ENCODE results near the gene CAMSAP2. TPM values are rescaled to one million over a fixed set of nuclear protein-coding genes. Genes with fewer than 3 reads are reported as not detected.
"Not testable (repeated sequence)": the region's sequence is repeated elsewhere in the genome, so short reads cannot be mapped to it uniquely, and the experiment has no call there.

CAMSAP2 gene
- total RNA-seq, 1 donor: 50.3 TPM

DNA sequence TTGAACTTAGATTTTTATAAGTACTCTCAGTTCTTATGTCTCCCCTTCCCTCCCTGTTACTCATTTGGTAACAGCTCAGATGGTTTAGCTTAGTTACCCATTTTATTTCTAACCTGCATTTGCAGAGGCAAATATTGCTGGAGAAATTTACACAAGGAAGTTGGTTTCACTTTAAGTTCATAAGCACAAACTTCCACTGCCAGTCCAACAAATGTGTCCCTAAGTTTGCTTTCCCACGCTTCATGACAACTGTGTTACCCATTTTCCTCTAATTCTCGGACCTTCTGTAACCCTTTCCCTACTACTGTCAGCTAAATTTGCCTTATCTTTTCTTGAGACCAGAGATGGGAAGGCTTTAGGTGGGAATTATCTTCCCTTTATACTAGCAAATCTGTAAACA lies 70.2 kb downstream of the CAMSAP2 start:
- Histone ChIP-seq H3K9me3 (ENCODE audit: low read depth, low read length) (no peaks in the 10 kb centered on the region), H3K4me3 (ENCODE audit: insufficient read depth, low read length) (no peak overlapping the region), H3K27ac (ENCODE audit: low read depth, low read length) (no peak overlapping the region), H3K4me2 (ENCODE audit: insufficient read depth, low read length) (no peak overlapping the region), H4K20me1 (ENCODE audit: insufficient read depth, low read length) (no peaks in the 10 kb centered on the region), H3K79me2 (ENCODE audit: insufficient read depth, low read length) (peaks cover 51% of the 10 kb centered on the region), H3K27me3 (ENCODE audit: insufficient read depth, low read length) (no peaks in the 10 kb centered on the region), H3K36me3 (ENCODE audit: insufficient read depth, low read length) (peaks cover 35% of the 10 kb centered on the region), H3K4me1 (ENCODE audit: insufficient read depth, low read length) (no peaks in the 10 kb centered on the region), H2AFZ (ENCODE audit: low read length) (no peak overlapping the region)
- TF ChIP-seq, protein P1, sequence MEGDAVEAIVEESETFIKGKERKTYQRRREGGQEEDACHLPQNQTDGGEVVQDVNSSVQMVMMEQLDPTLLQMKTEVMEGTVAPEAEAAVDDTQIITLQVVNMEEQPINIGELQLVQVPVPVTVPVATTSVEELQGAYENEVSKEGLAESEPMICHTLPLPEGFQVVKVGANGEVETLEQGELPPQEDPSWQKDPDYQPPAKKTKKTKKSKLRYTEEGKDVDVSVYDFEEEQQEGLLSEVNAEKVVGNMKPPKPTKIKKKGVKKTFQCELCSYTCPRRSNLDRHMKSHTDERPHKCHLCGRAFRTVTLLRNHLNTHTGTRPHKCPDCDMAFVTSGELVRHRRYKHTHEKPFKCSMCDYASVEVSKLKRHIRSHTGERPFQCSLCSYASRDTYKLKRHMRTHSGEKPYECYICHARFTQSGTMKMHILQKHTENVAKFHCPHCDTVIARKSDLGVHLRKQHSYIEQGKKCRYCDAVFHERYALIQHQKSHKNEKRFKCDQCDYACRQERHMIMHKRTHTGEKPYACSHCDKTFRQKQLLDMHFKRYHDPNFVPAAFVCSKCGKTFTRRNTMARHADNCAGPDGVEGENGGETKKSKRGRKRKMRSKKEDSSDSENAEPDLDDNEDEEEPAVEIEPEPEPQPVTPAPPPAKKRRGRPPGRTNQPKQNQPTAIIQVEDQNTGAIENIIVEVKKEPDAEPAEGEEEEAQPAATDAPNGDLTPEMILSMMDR (IDR thresholded peaks at IDR 0.05; ENCODE audit: extremely low read depth, low read depth, low read length): no peak
- no peak for DNase-seq (ENCODE audit: insufficient read length, low spot score, missing footprints)

DNA sequence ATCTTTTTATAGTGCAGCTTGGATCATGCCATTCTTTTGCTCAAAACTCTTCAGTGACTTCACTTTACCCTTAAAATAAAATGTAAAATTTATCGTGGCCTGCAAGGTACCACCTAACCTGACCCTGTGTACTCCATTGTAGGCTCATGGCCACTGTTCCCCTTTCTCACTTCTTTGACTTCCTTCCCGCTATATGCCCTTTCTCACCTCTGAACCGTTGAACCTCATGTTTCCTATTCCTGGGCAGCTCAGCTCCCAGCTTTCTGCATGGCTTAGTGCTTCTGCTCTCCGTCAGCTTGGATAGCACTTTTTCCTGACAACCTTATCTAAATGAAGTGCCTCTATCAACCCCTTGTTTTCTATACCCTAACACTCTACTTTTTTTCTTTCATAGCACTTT lies 73.0 kb downstream of the CAMSAP2 start:
- no peaks in the 10 kb centered on the region for H3K4me1 ChIP-seq (ENCODE audit: insufficient read depth, low read length)
- no peaks in the 10 kb centered on the region for H3K9me3 ChIP-seq (ENCODE audit: low read depth, low read length)
- no peak for DNase-seq (ENCODE audit: insufficient read length, low spot score, missing footprints)
- peaks cover 35% of the 10 kb centered on the region for H3K36me3 ChIP-seq (ENCODE audit: insufficient read depth, low read length)
- peaks cover 27% of the 10 kb centered on the region for H3K79me2 ChIP-seq (ENCODE audit: insufficient read depth, low read length)
- no peak overlapping the region for H3K4me2 ChIP-seq (ENCODE audit: insufficient read depth, low read length)
- H4K20me1 ChIP-seq (ENCODE audit: insufficient read depth, low read length): no peaks in the 10 kb centered on the region
- H3K4me3 ChIP-seq (ENCODE audit: insufficient read depth, low read length): no peak overlapping the region
- no peak overlapping the region for H2AFZ ChIP-seq (ENCODE audit: low read length)
- TF ChIP-seq, protein P1 (IDR thresholded peaks at IDR 0.05; ENCODE audit: extremely low read depth, low read depth, low read length): no peak
- no peak overlapping the region for H3K27ac ChIP-seq (ENCODE audit: low read depth, low read length)
- H3K27me3 ChIP-seq (ENCODE audit: insufficient read depth, low read length): no peaks in the 10 kb centered on the region

DNA sequence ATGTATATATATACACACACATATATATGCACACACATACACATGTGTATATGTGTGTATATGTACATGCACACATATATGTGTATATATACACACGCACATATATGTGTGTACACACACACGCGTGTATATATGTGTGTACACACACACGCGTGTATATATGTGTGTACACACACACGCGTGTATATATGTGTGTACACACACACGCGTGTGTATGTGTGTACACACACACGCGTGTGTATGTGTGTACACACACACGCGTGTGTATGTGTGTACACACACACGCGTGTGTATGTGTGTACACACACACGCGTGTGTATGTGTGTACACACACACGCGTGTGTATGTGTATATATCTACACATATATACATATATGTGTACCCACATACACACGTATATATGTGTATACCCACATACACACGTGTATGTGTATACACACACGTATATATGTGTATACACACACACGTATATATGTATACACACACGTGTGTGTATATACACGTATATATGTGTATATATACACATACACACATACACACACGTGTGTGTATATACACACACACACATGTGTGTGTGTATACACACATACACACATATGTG lies 78.0 kb downstream of the CAMSAP2 start:
- not testable (repeated sequence) for H3K4me3 ChIP-seq (ENCODE audit: insufficient read depth, low read length); H3K9me3 ChIP-seq (ENCODE audit: low read depth, low read length); H3K27me3 ChIP-seq (ENCODE audit: insufficient read depth, low read length); H3K4me2 ChIP-seq (ENCODE audit: insufficient read depth, low read length); H3K27ac ChIP-seq (ENCODE audit: low read depth, low read length); H3K4me1 ChIP-seq (ENCODE audit: insufficient read depth, low read length); H4K20me1 ChIP-seq (ENCODE audit: insufficient read depth, low read length); H3K36me3 ChIP-seq (ENCODE audit: insufficient read depth, low read length); DNase-seq (ENCODE audit: insufficient read length, low spot score, missing footprints); H2AFZ ChIP-seq (ENCODE audit: low read length)
- H3K79me2 ChIP-seq (ENCODE audit: insufficient read depth, low read length): peaks cover 32% of the 10 kb centered on the region

DNA sequence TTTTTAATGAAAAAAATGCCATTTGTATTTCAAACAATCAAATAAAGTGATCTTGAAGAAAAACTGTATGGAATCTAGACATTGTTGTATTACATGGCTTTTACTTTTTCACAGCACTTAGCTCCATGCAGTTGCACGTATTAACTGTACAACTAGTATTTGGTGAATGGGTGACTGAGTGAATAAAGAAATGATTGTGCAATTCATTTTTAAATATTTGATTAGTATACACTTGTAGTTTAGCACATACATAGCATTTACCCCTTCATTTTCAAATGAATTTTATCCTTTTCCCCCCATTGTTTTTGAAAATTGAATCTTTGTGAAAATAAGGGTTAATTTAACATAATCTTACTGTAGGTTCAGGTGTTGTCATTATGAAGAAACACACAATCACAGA lies 79.6 kb downstream of the CAMSAP2 start:
- H3K79me2 ChIP-seq (ENCODE audit: insufficient read depth, low read length): peaks cover 34% of the 10 kb centered on the region
- no peak overlapping the region for H2AFZ ChIP-seq (ENCODE audit: low read length)
- DNase-seq (ENCODE audit: insufficient read length, low spot score, missing footprints): no peak
- TF ChIP-seq, protein P1 (IDR thresholded peaks at IDR 0.05; ENCODE audit: extremely low read depth, low read depth, low read length): no peak
- H3K36me3 ChIP-seq (ENCODE audit: insufficient read depth, low read length): peaks cover 9% of the 10 kb centered on the region
- H3K4me3 ChIP-seq (ENCODE audit: insufficient read depth, low read length): no peak overlapping the region
- peaks cover 3% of the 10 kb centered on the region for H4K20me1 ChIP-seq (ENCODE audit: insufficient read depth, low read length)
- H3K4me2 ChIP-seq (ENCODE audit: insufficient read depth, low read length): no peak overlapping the region
- no peaks in the 10 kb centered on the region for H3K27me3 ChIP-seq (ENCODE audit: insufficient read depth, low read length)
- no peaks in the 10 kb centered on the region for H3K9me3 ChIP-seq (ENCODE audit: low read depth, low read length)
- no peak overlapping the region for H3K27ac ChIP-seq (ENCODE audit: low read depth, low read length)
- no peaks in the 10 kb centered on the region for H3K4me1 ChIP-seq (ENCODE audit: insufficient read depth, low read length)

Measured in osteoblast (primary cell).